Urothelium cell line (cell line): ENCODE results near the gene PTPRR.

Experiments used
- DNase-seq: peaks from one replicate; pipeline ENCODE4 v3.0.0; 2011; ENCODE audit warnings: low spot score, mixed read lengths
- FAIRE-seq: peaks from 2 replicates; lab custom pipeline; 2011; peaks lifted over from hg19 to GRCh38; lab: Jason Lieb, UNC

Gene PTPRR

GRCh38 chr12:70615174-70615866, 305.2 kb downstream of the PTPRR start:
- DNase-seq (no peak), FAIRE-seq (no peak)

- DNase-seq (peak; percentile 30), FAIRE-seq (no peak)
Measured at GRCh38 chr12:70609739-70610491, 310.6 kb downstream of the PTPRR start.

GRCh38 chr12:70609203-70609602, 311.3 kb downstream of the PTPRR start:
- FAIRE-seq = no peak
- no peak for DNase-seq

GRCh38 chr12:70608184-70608583, 312.4 kb downstream of the PTPRR start:
- FAIRE-seq (no peak), DNase-seq (no peak)

- DNase-seq (no peak), FAIRE-seq (no peak)
Measured at GRCh38 chr12:70607107-70607506, 313.4 kb downstream of the PTPRR start.

- no peak for DNase-seq
Measured at GRCh38 chr12:70605976-70606375, 314.6 kb downstream of the PTPRR start.

GRCh38 chr12:70604662-70605061, 315.9 kb downstream of the PTPRR start:
- FAIRE-seq = no peak
- no peak for DNase-seq

More at GRCh38 chr12:70605976-70606375, 314.6 kb downstream of the PTPRR start:
- no peak for FAIRE-seq

- FAIRE-seq = no peak
- no peak for DNase-seq
Measured at GRCh38 chr12:70603044-70603443, 317.5 kb downstream of the PTPRR start.

GRCh38 chr12:70598467-70599193, 321.9 kb downstream of the PTPRR start:
- DNase-seq (no peak), FAIRE-seq (no peak)

- FAIRE-seq (no peak), DNase-seq (no peak)
Measured at GRCh38 chr12:70592664-70593063, 327.9 kb downstream of the PTPRR start.

GRCh38 chr12:70590549-70591226, 329.9 kb downstream of the PTPRR start:
- DNase-seq (no peak), FAIRE-seq (no peak)

GRCh38 chr12:70590051-70590450, 330.5 kb downstream of the PTPRR start:
- DNase-seq (peak; percentile 56), FAIRE-seq (no peak)
